Measurements from ENCODE around the gene C2CD5.
A peak's percentile ranks its signal among the peaks of the same experiment; 100 is the strongest.

C2CD5 gene

GRCh38 chr12:22543246-22544037, 900 bp downstream of the C2CD5 start:
- H3K9ac ChIP-seq (ENCODE audit: low read depth, low read length): peak overlapping the region; percentile 92
- H3K36me3 ChIP-seq (ENCODE audit: insufficient read depth, low read length): no peaks in the 10 kb centered on the region; the same call in 1 of the 2 replicates
- H3K9me3 ChIP-seq (ENCODE audit: control insufficient read depth, insufficient read depth, low read length): no peaks in the 10 kb centered on the region
- H3K4me1 ChIP-seq (ENCODE audit: insufficient read depth, low read length): peaks cover 7% of the 10 kb centered on the region; the same call in 1 of the 2 replicates

- H3K4me1 ChIP-seq (ENCODE audit: insufficient read depth, low read length): peaks cover 7% of the 10 kb centered on the region; the same call in 1 of the 2 replicates
- H3K9ac ChIP-seq (ENCODE audit: low read depth, low read length): no peak overlapping the region
- no peaks in the 10 kb centered on the region for H3K9me3 ChIP-seq (ENCODE audit: control insufficient read depth, insufficient read depth, low read length)
- no peaks in the 10 kb centered on the region; the same call in 1 of the 2 replicates for H3K36me3 ChIP-seq (ENCODE audit: insufficient read depth, low read length)
Observed at GRCh38 chr12:22541496-22542155, 2.7 kb downstream of the C2CD5 start.

DNA sequence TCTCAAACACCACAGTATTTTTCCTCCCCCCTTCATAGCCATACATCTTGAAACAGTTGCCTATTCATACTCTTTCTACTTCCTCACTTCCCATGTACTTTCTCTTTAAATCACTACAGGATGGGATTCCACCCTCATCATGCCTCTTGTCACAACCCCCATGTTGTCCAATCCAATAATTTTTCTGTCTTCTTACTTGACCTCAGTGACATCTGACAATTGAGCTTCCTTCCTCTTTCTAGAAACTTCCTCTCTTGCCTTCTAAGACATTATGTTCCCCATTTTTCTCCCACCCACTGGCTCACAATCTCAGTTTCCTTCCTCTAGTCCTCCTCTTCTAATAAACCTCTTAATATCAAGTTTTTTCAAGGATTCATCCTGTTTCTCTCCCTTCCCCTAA, 5.3 kb downstream of the C2CD5 start:
- no peaks in the 10 kb centered on the region for H3K9me3 ChIP-seq (ENCODE audit: control insufficient read depth, insufficient read depth, low read length)
- no peaks in the 10 kb centered on the region; the same call in 1 of the 2 replicates for H3K36me3 ChIP-seq (ENCODE audit: insufficient read depth, low read length)
- H3K4me1 ChIP-seq (ENCODE audit: insufficient read depth, low read length): peaks cover 12% of the 10 kb centered on the region; the same call in 1 of the 2 replicates
- H3K9ac ChIP-seq (ENCODE audit: low read depth, low read length): no peak overlapping the region

DNA sequence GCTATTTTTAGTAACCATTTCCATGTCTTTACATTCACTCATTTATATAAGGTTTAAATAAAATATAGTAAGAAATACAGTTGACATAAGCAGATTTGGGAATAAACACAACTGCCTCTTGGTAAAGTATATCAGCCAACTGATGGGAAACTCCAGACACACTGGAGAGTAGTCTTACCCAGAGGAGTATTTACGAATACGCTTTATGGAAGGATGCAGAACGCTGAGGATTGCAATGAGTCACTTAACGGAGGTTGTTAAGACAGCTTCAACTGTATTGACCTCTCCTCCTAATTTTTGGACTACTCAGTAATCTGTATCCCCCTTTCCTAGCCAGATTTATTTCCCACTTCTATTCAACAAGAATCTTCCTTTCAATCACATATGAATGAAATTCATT, 6.0 kb downstream of the C2CD5 start:
- Histone ChIP-seq H3K9ac (ENCODE audit: low read depth, low read length) (no peak overlapping the region), H3K9me3 (ENCODE audit: control insufficient read depth, insufficient read depth, low read length) (no peaks in the 10 kb centered on the region), H3K36me3 (ENCODE audit: insufficient read depth, low read length) (no peaks in the 10 kb centered on the region; the same call in 1 of the 2 replicates), H3K4me1 (ENCODE audit: insufficient read depth, low read length) (peaks cover 12% of the 10 kb centered on the region; the same call in 1 of the 2 replicates)

DNA sequence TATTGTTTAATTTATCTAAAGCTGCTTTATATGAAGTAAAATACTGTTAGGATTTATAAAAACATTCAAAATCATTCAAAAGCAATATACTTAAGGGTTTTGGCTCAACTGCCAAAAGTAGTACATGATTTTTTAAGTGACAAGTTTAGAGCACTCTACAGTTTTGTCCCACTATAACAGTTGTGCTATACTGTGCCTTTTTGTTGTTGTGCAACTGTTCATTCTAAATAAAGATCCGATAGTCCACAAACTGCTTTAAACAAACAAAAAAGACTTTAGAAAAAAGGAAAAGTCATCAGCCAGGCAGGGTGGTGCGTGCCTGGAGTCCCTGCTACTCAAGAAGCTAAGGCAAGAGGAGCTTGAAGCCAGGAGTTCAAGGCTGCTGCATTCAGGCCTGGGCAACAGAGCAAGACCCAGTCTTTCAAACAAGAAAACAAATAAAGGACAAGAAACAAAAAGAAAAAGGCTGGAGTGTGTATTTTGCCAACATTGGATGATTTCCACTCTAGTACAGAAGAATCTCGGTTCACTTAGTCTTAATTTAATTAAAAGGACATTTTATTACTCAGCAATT, 7.3 kb downstream of the C2CD5 start:
- H3K4me1 ChIP-seq (ENCODE audit: insufficient read depth, low read length): peaks cover 9% of the 10 kb centered on the region; the same call in 1 of the 2 replicates
- H3K9me3 ChIP-seq (ENCODE audit: control insufficient read depth, insufficient read depth, low read length): no peaks in the 10 kb centered on the region
- H3K9ac ChIP-seq (ENCODE audit: low read depth, low read length): no peak overlapping the region
- peaks cover 4% of the 10 kb centered on the region for H3K36me3 ChIP-seq (ENCODE audit: insufficient read depth, low read length)

DNA sequence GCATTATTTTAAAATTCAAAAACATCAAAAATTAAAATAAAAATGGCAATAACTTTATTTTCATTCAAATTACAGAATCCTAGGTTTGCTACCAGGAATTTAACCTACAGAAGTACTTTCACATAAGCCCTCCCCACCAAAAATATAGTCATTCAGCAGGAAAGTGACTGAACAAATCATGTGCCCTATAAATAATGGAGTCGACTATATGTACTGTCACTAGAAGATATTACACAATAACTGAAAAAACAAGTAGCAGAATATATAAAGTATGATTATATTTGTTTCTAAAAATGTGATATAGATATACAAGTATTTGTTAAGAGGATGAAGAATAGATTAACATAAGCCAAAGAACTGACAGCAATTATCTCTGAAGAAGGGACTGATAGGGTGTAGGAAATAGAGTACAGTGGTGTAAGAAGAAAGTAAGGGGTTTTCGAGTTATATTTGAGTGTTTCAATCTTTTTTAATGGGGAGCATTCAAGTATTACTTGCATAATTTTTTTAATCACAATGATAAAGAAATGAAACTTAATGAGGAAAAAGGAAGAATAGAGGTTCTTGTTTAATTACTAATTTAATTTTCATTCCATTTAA, 7.9 kb downstream of the C2CD5 start:
- H3K9me3 ChIP-seq (ENCODE audit: control insufficient read depth, insufficient read depth, low read length): no peaks in the 10 kb centered on the region
- H3K36me3 ChIP-seq (ENCODE audit: insufficient read depth, low read length): peaks cover 4% of the 10 kb centered on the region
- no peak overlapping the region for H3K9ac ChIP-seq (ENCODE audit: low read depth, low read length)
- H3K4me1 ChIP-seq (ENCODE audit: insufficient read depth, low read length): peaks cover 9% of the 10 kb centered on the region; the same call in 1 of the 2 replicates

- Histone ChIP-seq H3K9ac (ENCODE audit: low read depth, low read length) (no peak overlapping the region), H3K9me3 (ENCODE audit: control insufficient read depth, insufficient read depth, low read length) (no peaks in the 10 kb centered on the region), H3K4me1 (ENCODE audit: insufficient read depth, low read length) (peaks cover 9% of the 10 kb centered on the region; the same call in 1 of the 2 replicates), H3K36me3 (ENCODE audit: insufficient read depth, low read length) (peaks cover 4% of the 10 kb centered on the region)
Observed at GRCh38 chr12:22535478-22535877, 8.9 kb downstream of the C2CD5 start.

- Histone ChIP-seq H3K4me1 (ENCODE audit: insufficient read depth, low read length) (peaks cover 9% of the 10 kb centered on the region; the same call in 1 of the 2 replicates), H3K36me3 (ENCODE audit: insufficient read depth, low read length) (peaks cover 4% of the 10 kb centered on the region), H3K9ac (ENCODE audit: low read depth, low read length) (no peak overlapping the region), H3K9me3 (ENCODE audit: control insufficient read depth, insufficient read depth, low read length) (no peaks in the 10 kb centered on the region)
Observed at GRCh38 chr12:22535038-22535437, 9.3 kb downstream of the C2CD5 start.

- Histone ChIP-seq H3K4me1 (ENCODE audit: insufficient read depth, low read length) (peaks cover 5% of the 10 kb centered on the region; the same call in 1 of the 2 replicates), H3K9ac (ENCODE audit: low read depth, low read length) (no peak overlapping the region), H3K9me3 (ENCODE audit: control insufficient read depth, insufficient read depth, low read length) (no peaks in the 10 kb centered on the region), H3K36me3 (ENCODE audit: insufficient read depth, low read length) (peaks cover 4% of the 10 kb centered on the region)
Observed at GRCh38 chr12:22533155-22533554, 11.2 kb downstream of the C2CD5 start.

DNA sequence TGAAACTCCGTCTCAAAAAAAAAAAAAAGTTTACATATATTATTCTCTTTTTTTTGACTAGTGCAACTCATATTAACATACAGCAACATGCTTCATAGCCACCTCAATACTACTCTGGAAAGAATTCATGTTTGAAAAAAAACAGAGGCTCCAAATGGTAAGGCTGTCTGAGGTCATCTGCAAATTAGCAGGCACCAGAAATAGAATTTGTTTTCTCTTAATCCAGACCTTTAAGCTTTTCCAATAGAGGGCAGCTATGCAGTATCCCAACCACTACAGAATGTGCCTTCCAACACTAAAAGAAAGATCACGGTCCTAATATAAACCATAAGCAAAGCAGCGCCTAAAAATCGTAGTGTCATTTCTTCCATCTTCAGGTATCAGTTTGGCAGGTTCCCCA, 12.0 kb downstream of the C2CD5 start:
- H3K36me3 ChIP-seq (ENCODE audit: insufficient read depth, low read length): peaks cover 4% of the 10 kb centered on the region
- no peaks in the 10 kb centered on the region for H3K9me3 ChIP-seq (ENCODE audit: control insufficient read depth, insufficient read depth, low read length)
- no peak overlapping the region for H3K9ac ChIP-seq (ENCODE audit: low read depth, low read length)
- peaks cover 5% of the 10 kb centered on the region; the same call in 1 of the 2 replicates for H3K4me1 ChIP-seq (ENCODE audit: insufficient read depth, low read length)

DNA sequence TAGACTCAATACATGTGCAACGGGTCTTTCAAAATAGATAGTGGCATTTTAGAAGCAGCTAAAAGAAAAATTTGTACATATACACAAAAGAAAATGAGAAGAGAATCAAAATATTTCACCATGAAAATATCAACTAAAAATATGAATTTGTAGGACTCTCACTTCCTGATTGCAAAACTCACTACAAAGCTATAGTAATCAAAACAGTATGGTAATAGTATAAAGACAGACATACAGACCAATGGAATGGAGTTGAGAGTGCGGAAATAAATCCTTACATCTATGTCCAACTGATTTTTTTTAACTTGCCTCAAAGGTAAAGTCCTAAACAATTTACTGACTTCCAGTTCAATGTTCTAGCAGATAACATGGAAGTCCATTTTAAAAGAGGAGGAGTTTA, 13.1 kb downstream of the C2CD5 start:
- peaks cover 5% of the 10 kb centered on the region; the same call in 1 of the 2 replicates for H3K4me1 ChIP-seq (ENCODE audit: insufficient read depth, low read length)

GRCh38 chr12:22529281-22530060, 14.9 kb downstream of the C2CD5 start:
- no peaks in the 10 kb centered on the region for H3K4me1 ChIP-seq (ENCODE audit: insufficient read depth, low read length)
- H3K9me3 ChIP-seq (ENCODE audit: control insufficient read depth, insufficient read depth, low read length): no peaks in the 10 kb centered on the region
- no peak overlapping the region for H3K9ac ChIP-seq (ENCODE audit: low read depth, low read length)
- H3K36me3 ChIP-seq (ENCODE audit: insufficient read depth, low read length): peaks cover 4% of the 10 kb centered on the region

More for the DNA sequence above, 13.1 kb downstream of the C2CD5 start:
- H3K9ac ChIP-seq (ENCODE audit: low read depth, low read length): no peak overlapping the region
- H3K36me3 ChIP-seq (ENCODE audit: insufficient read depth, low read length): peaks cover 4% of the 10 kb centered on the region
- no peaks in the 10 kb centered on the region for H3K9me3 ChIP-seq (ENCODE audit: control insufficient read depth, insufficient read depth, low read length)

GRCh38 chr12:22527999-22528398, 16.3 kb downstream of the C2CD5 start:
- no peaks in the 10 kb centered on the region for H3K9me3 ChIP-seq (ENCODE audit: control insufficient read depth, insufficient read depth, low read length)
- H3K36me3 ChIP-seq (ENCODE audit: insufficient read depth, low read length): peaks cover 4% of the 10 kb centered on the region
- H3K4me1 ChIP-seq (ENCODE audit: insufficient read depth, low read length): no peaks in the 10 kb centered on the region
- H3K9ac ChIP-seq (ENCODE audit: low read depth, low read length): no peak overlapping the region

Measured in ES-I3 (cell line).